ENCODE measurements around the gene CSF1. TPM values are rescaled to one million over a fixed set of nuclear protein-coding genes. Genes with fewer than 3 reads are reported as not detected.

Gene CSF1
- total and polyA plus RNA-seq, 2 experiments from 2014 or later: 1.4 to 3.5 TPM

- TF ChIP-seq JUNB (IDR thresholded peaks at IDR 0.05; ENCODE audit: unreplicated experiment) (no peak), EZH2phosphoT487 (IDR thresholded peaks at IDR 0.05; ENCODE audit: unreplicated experiment) (no peak), ZNF462 (CRISPR knock-in tag; IDR thresholded peaks at IDR 0.05) (no peak)
Observed at GRCh38 chr1:109891930-109892329, 18.7 kb upstream of the CSF1 start (continued).

- Histone ChIP-seq H3K4me1 (ENCODE audit: insufficient read depth) (no peaks in the 10 kb centered on the region), H3K27me3 (ENCODE audit: insufficient read depth) (no peaks in the 10 kb centered on the region), H3K9me2 (ENCODE audit: insufficient read depth) (peaks cover 18% of the 10 kb centered on the region; the same call in 1 of the 2 replicates), H3F3A (replicated peaks; ENCODE audit: low read depth) (no peaks in the 10 kb centered on the region), H4K20me1 (replicated peaks; ENCODE audit: insufficient read depth) (no peaks in the 10 kb centered on the region), H3K27ac (ENCODE audit: low read depth) (no peak overlapping the region), H2AFZ (0 out of 2 replicates have a peak overlapping the region, but pooled peaks have one; percentile 23), H3K4me3 (no peak overlapping the region), H3K36me3 (ENCODE audit: insufficient read depth) (no peaks in the 10 kb centered on the region), H3K79me2 (replicated peaks; ENCODE audit: insufficient read depth) (no peaks in the 10 kb centered on the region), H3K4me2 (no peak overlapping the region)
- no peak for TF ChIP-seq STAT1 (IDR thresholded peaks at IDR 0.05; ENCODE audit: unreplicated experiment)
- no peak for TF ChIP-seq NANOG (IDR thresholded peaks at IDR 0.05; ENCODE audit: borderline replicate concordance)
- H3K4me3 Mint-ChIP-seq: no peak overlapping the region
- H3K36me3 Mint-ChIP-seq (ENCODE audit: low read depth): no peaks in the 10 kb centered on the region
- H3K9me3 Mint-ChIP-seq: no peaks in the 10 kb centered on the region
- H3K27ac Mint-ChIP-seq: no peak overlapping the region
- DNase-seq (ENCODE audit: low spot score) (no peak), ATAC-seq (peak; percentile 69)
- peaks cover 3% of the 10 kb centered on the region for H3K27me3 Mint-ChIP-seq (ENCODE audit: insufficient read depth, low read depth, poor library complexity)
- peaks cover 3% of the 10 kb centered on the region; the same call in 1 of the 3 replicates for H3K4me1 Mint-ChIP-seq
Observed at GRCh38 chr1:109892561-109893368, 17.9 kb upstream of the CSF1 start.

Data from GM23338 (cell line).